Amygdala (tissue), 56 donors: ENCODE data around the gene FAM184A.
"Not testable (repeated sequence)": the region's sequence is repeated elsewhere in the genome, so short reads cannot be mapped to it uniquely, and the experiment has no call there.

Source experiments
- DNase-seq, 56 donors: peaks; one replicate each; lab custom pipeline; 2025; lab: John Stamatoyannopoulos, UW

Gene FAM184A

GRCh38 chr6:119022796-119023195 lies 55.7 kb downstream of the FAM184A start:
- peak in 9 of 56 donors; percentile 4 to 54 (median 18) for DNase-seq

DNA sequence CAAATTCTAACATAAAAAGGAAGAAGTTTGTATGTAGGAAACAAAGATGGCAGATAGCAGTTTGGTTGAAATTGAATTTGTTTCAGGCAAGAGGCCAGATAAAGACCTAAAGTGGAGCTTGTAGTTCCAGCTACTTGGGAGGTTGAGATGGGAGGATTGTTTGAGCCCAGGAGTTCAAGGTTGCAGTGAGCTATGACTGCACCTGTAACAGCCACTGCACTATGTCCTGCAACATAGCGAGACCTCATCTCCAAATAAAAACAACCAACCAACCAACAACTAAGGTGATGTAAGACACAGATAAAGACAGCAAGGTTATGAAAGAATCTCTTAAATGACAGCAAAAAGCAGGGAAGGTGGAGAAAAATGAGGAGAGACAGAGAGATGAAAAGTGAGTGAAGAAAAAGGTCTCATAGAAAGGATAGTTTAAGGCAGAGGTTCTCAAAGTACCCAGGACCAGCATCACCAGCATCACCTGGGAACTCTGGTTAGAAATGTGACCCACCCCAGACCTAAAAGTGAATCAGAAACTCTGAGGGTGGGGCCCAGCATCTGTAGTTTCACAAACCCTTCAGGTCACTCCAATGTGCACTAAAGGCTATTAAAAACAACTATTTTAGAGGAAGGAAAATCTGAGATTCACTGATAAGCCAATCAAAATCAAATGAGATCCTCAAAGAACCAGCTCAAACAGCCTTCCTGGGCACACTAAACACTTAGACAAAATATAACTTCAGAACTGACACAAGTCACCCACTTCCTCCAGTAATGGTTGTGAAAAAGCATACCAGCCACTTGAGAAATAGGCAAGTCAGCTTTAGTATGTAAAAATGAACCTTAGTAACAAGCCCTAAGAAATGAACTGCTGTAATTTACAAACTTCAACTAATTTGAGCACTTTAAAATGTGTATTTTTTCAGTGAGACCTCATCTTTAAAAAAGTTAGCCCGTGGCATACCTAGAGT lies 57.6 kb downstream of the FAM184A start:
- no peak for DNase-seq

GRCh38 chr6:119015165-119015564 lies 63.3 kb downstream of the FAM184A start:
- DNase-seq: not testable (repeated sequence)

DNA sequence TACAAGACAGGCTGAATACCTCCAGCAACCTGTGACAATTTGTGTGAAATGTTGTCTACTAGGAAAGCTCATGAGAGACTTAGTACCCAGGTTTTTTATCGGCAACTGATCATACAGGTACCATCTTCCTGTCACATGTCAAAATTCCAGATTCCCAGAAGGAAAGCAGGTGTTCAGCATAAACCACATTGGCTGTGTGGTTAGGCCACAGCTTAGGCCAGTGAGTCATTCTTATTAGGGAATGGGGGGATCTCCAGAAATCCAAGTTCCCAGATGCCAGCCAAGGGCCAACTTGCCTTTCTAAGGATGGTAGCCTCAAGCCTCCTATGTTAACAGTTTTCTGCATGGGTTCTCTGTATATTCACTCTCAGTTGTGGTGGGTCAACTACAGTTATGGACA lies 65.9 kb downstream of the FAM184A start:
- DNase-seq: no peak

DNA sequence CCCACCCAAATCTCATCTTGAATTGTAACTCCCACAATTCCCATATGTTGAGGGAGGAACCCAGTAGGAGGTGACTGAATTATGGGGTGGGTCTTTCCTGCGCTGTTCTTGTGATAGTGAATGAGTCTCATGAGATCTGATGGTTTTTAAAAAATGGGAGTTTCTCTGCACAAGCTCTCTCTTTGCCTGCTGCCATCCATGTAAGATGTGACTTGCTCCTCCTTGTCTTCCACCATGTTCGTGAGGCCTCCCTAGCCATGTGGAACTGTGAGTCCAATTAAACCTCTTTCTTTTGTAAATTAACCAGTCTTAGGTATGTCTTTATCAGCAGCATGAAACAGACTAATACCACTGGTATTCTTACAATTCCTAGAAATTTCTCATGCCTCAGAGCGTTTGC lies 69.2 kb downstream of the FAM184A start:
- DNase-seq: not testable (repeated sequence)

DNA sequence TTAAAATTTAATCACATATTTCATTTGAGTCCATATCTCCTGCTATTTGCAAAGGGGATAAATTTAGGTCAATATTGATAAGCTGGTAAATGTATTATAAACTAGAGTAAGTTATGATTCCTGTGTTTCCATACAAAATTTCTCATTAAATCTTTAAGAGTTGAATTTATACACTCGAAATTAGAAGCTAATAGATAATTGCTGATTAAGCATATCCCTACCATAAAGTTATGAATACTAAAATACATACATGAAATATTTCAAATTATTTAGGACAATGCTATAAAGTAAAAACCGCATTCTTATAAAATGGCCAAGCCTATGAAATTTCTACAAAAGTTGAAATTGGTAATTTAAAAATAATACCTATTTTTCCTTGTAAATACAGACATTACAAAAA lies 71.5 kb downstream of the FAM184A start:
- DNase-seq: no peak

DNA sequence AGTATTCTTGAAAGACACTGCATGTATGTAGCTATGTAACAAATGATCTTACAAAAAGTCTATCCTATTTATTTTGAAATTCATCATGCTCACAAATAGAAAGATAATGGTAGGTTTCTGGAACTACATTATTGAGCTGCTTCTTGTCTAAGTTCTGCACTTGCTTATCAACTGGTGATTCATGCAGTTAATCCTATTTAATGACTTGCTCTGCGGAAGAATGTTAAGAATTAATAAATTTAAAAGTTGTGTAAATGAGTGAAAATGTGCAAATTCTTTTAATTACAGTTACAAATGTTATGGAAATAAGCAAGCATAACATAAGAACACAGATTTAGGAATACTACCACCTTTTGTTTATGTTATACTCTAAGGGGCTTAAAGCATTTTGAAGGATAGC lies 76.4 kb downstream of the FAM184A start:
- DNase-seq: no peak

- DNase-seq: no peak
Measured at GRCh38 chr6:118999494-119000040, 78.9 kb downstream of the FAM184A start.

GRCh38 chr6:118997426-118997825 lies 81.0 kb downstream of the FAM184A start:
- DNase-seq: not testable (repeated sequence)

GRCh38 chr6:118996289-118996820 lies 82.1 kb downstream of the FAM184A start:
- DNase-seq: no peak

DNA sequence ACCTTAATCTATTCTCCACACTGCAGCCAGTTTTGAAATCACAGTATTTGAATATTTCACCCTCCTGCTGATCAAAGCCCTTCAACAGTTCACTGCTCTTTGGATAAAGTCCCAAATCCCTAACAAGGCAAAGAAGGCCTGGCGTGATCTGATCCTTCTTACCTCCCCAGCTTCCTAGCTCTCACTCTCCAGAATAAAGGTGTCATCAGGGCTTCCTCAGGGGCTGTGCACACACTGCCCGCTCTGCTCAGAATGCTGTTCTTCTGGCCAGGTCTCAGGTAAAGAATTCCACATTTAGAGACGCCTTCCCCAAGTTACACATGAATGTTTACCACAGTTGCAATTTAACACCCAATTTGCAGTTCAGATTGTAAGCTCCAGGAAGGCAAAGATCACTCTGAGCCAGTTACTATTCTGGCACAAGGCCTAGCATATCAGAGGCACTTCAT lies 84.6 kb downstream of the FAM184A start:
- no peak for DNase-seq

- no peak for DNase-seq
Measured at GRCh38 chr6:118993358-118993757, 85.1 kb downstream of the FAM184A start.

GRCh38 chr6:118992186-118992795 lies 86.2 kb downstream of the FAM184A start:
- no peak for DNase-seq

DNA sequence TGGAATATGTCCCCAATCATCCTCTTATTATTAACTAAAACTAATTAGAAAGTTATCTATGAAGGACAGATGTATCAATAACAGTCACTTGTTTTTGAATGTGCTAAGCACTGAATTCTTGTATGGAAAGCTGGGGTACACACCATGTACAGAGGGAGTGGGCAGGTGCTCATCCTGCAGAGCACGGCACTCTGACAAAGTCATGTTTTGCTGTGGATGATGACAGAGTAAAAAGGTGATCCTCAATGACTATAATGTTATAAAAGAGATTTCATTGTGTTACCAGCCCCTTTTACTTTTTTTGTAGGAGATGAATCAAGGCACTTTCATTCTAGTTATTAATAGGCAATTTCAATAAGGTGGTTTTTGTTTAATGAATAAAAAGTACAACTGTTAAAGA lies 92.2 kb downstream of the FAM184A start:
- no peak for DNase-seq

DNA sequence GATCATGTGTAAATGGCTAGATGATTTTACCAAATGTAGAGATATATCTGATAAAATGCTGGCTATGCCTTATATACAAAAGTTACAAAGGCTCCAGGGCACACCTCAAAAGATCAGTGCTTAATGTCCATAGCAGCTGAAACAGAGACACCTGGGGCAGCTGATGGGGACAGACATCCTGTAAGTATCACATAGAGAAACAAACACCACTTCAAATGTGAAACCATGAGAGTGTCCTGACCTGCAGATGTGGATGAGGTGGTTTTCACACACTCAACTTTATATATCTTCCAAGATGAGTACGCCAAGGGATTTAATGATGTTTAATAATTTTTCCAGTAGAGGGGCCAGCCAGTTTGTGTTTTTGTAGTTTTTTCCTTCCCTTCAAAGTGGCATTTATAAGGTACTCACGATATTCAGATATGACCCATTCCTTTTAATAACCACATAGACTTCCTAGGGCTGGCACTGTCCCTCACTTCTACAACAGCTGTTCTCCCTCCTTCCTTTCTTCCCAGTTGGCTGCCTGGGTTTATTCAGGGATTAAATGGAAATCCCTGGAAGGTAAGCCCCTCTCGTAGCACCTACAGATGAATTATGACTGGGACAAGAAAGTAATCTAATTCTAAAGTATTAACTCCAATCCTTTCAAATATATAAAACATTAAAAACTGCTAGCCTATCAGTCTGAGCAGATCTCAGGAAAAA lies 93.2 kb downstream of the FAM184A start:
- no peak for DNase-seq

- DNase-seq: no peak
Measured at GRCh38 chr6:118984342-118984741, 94.1 kb downstream of the FAM184A start.

DNA sequence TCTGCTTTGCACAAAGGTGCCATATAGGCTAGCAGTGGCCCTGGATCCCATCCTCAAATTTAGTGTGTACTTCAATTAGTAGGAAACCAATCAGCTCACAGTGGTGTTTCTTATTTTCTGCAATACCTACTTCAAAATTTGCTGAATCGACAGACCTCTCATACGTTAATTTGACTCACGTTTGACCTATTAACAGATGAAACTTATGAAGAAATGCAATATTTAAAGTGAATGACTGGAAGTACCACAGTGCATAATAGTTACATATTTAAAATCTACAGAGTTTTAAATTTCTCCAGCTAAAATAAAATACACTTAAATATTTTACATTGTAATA lies 95.9 kb downstream of the FAM184A start:
- DNase-seq: no peak

DNA sequence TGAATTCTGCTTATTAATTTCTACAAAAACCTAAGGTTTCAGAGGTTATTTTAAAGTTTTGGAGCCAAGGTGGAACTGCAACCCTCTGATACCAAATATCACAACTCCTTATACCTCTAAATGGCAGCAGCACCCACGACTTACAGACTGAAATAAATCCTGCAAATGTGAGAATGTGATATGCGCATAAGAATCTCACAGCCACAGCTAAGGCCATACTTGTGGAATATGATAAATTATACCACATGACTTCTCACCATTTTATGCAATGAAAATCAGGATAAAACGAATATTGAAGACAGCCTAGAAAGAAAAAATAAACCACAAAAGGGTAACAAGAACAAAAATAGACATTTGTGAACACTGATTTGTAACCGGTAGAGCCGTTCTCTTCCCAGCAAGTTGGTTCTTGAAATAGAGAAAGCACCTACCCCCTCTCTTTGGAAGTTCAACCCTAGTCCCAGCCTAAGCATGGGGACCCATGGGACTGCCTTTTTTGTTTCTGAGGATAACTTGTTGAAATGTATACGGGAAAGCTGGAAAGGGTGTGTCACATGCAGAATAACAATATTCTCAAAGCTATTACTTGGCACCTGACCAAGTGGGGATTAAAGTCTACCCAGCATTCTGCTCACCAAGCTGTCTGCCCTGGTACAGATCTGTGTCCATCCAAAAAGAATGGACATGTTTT lies 96.4 kb downstream of the FAM184A start:
- no peak for DNase-seq

DNA sequence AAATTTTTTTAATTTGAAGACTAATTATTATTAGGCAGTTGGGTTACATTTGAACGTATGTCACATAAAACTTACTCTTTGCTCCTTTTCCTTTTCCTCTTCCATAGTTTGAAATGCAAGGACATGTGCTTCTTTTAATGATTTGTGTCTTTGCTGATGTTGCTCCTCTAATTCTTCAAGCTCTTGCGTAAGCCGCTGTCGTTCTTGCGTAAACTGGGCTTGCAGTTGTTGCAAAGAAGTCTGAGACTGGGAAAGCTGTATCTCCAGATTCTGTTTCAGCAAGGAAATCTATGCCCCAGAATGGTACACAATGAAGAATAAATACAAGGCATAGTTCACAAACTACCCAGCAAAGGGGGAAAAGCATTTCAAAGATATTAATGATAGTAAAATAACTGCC lies 98.4 kb downstream of the FAM184A start:
- no peak for DNase-seq

DNA sequence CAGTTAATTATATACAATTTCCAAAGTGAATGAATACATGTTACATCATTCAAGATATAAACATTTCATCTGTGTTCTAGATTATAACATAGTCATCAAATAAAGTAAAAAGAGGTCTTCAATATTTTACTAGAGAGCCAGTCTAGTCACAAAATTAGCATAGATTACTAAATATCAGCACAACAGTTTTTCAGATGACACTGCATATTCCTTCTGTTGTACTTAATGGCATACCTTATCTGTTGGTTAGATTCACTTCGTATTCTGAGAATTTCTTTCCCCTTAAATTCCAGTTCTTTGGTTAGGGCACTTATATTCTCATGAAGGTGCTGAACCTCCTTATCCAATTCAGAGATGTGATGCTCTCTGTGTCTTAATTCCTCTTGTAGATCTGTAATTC lies 103.7 kb downstream of the FAM184A start:
- no peak for DNase-seq
